Mucosa of rectum (tissue), 2 donors: Measurements from ENCODE around the gene PPIL3.

Experiments used
- H3K27ac ChIP-seq, 2 donors: one replicate each; pipeline ENCODE4 v1.7.0; 2013; ENCODE audit warnings: inconsistent platforms in 2 of 2, low read depth in 2 of 2, low read length in 2 of 2
- H3K27me3 ChIP-seq, 2 donors: one replicate each; pipeline ENCODE4 v1.7.0; 2013; ENCODE audit warnings: low read length in 2 of 2; ENCODE audit not compliant: control insufficient read depth in 2 of 2, insufficient read depth in 2 of 2
- H3K36me3 ChIP-seq, 2 donors: one replicate each; pipeline ENCODE4 v1.7.0; 2013; ENCODE audit warnings: low read length in 2 of 2; ENCODE audit not compliant: control insufficient read depth in 2 of 2, insufficient read depth in 2 of 2
- H3K4me1 ChIP-seq, 2 donors: one replicate each; pipeline ENCODE4 v1.7.0; 2013; ENCODE audit warnings: low read length in 2 of 2, mild to moderate bottlenecking in 1 of 2; ENCODE audit not compliant: control insufficient read depth in 2 of 2, insufficient read depth in 2 of 2
- H3K4me3 ChIP-seq, 2 donors: one replicate each; pipeline ENCODE4 v1.7.0; 2013; ENCODE audit warnings: low read length in 2 of 2
- H3K9ac ChIP-seq, 2 donors: one replicate each; pipeline ENCODE4 v1.7.0; 2013; ENCODE audit warnings: low read length in 2 of 2, low read depth in 1 of 2, mild to moderate bottlenecking in 1 of 2
- H3K9me3 ChIP-seq, 2 donors: one replicate each; pipeline ENCODE4 v1.7.0; 2013; ENCODE audit warnings: low read length in 2 of 2; ENCODE audit not compliant: control insufficient read depth in 2 of 2
- donor health status: healthy.
- donor health status: Normal muscosa, but diverticular disease.

The PPIL3 gene

GRCh38 chr2:200888704-200889625 is at the start of gene PPIL3, which contains the start of gene NIF3L1:
Gene PPIL3, minus strand, starts transcription at chr2:200889077. Its CDS starts 1,462 bp downstream, at chr2:200887615.
Gene NIF3L1, plus strand, starts transcription at chr2:200889371. Its CDS starts 2,573 bp downstream, at chr2:200891944.
- peak within 1 kb of the TSS; percentile 86 to 100 for H3K4me3 ChIP-seq
- H3K27me3 ChIP-seq, result no peaks in the 10 kb centered on the region
- H3K4me1 ChIP-seq, result peaks cover 13% of the 10 kb centered on the region in 2 donors
- peaks cover 3 to 6% of the 10 kb centered on the region in 2 donors for H3K36me3 ChIP-seq
- peak within 1 kb of the TSS; percentile 92 to 99 for H3K27ac ChIP-seq
- H3K9ac ChIP-seq, result peak within 1 kb of the TSS; percentile 86 to 100
- H3K9me3 ChIP-seq, result no peaks in the 10 kb centered on the region

GRCh38 chr2:200930947-200931626 is 42.2 kb upstream of the PPIL3 start:
- H3K9ac ChIP-seq, result no peak overlapping the region
- H3K27ac ChIP-seq, result no peak overlapping the region
- H3K36me3 ChIP-seq, result peaks cover 41 to 55% of the 10 kb centered on the region in 2 donors
- H3K4me3 ChIP-seq, result no peak overlapping the region
- no peaks in the 10 kb centered on the region for H3K4me1 ChIP-seq
- H3K9me3 ChIP-seq, result no peaks in the 10 kb centered on the region
- no peaks in the 10 kb centered on the region for H3K27me3 ChIP-seq

GRCh38 chr2:200929334-200930249 is 40.7 kb upstream of the PPIL3 start:
- no peak overlapping the region for H3K4me3 ChIP-seq
- no peaks in the 10 kb centered on the region for H3K27me3 ChIP-seq
- H3K27ac ChIP-seq, result no peak overlapping the region
- H3K9me3 ChIP-seq, result no peaks in the 10 kb centered on the region
- peaks cover 37 to 44% of the 10 kb centered on the region in 2 donors for H3K36me3 ChIP-seq
- H3K4me1 ChIP-seq, result no peaks in the 10 kb centered on the region
- H3K9ac ChIP-seq, result no peak overlapping the region

- Histone ChIP-seq H3K27me3 (no peaks in the 10 kb centered on the region), H3K36me3 (peaks cover 35 to 46% of the 10 kb centered on the region in 2 donors), H3K27ac (no peak overlapping the region), H3K4me3 (no peak overlapping the region), H3K9ac (no peak overlapping the region), H3K9me3 (no peaks in the 10 kb centered on the region), H3K4me1 (no peaks in the 10 kb centered on the region)
Observed at GRCh38 chr2:200922439-200922838, 33.6 kb upstream of the PPIL3 start.

- H3K4me1 ChIP-seq, result no peaks in the 10 kb centered on the region
- H3K27ac ChIP-seq, result no peak overlapping the region
- H3K9me3 ChIP-seq, result no peaks in the 10 kb centered on the region
- H3K9ac ChIP-seq, result no peak overlapping the region
- H3K4me3 ChIP-seq, result no peak overlapping the region
- peaks cover 33 to 51% of the 10 kb centered on the region in 2 donors for H3K36me3 ChIP-seq
- no peaks in the 10 kb centered on the region for H3K27me3 ChIP-seq
Observed at GRCh38 chr2:200913654-200914053, 24.8 kb upstream of the PPIL3 start.

- H3K9ac ChIP-seq, result no peak overlapping the region
- H3K27ac ChIP-seq, result no peak overlapping the region
- no peaks in the 10 kb centered on the region for H3K4me1 ChIP-seq
- H3K27me3 ChIP-seq, result no peaks in the 10 kb centered on the region
- no peaks in the 10 kb centered on the region for H3K9me3 ChIP-seq
- no peak overlapping the region for H3K4me3 ChIP-seq
- H3K36me3 ChIP-seq, result peaks cover 23 to 49% of the 10 kb centered on the region in 2 donors
Observed at GRCh38 chr2:200909958-200910357, 21.1 kb upstream of the PPIL3 start.

- H3K27ac ChIP-seq, result no peak overlapping the region
- peaks cover 11 to 32% of the 10 kb centered on the region in 2 donors for H3K36me3 ChIP-seq
- no peaks in the 10 kb centered on the region for H3K27me3 ChIP-seq
- no peaks in the 10 kb centered on the region for H3K4me1 ChIP-seq
- H3K4me3 ChIP-seq, result no peak overlapping the region
- no peaks in the 10 kb centered on the region for H3K9me3 ChIP-seq
- H3K9ac ChIP-seq, result no peak overlapping the region
Observed at GRCh38 chr2:200905618-200906296, 16.9 kb upstream of the PPIL3 start.

- H3K9me3 ChIP-seq, result no peaks in the 10 kb centered on the region
- no peaks in the 10 kb centered on the region for H3K27me3 ChIP-seq
- no peak overlapping the region for H3K27ac ChIP-seq
- no peaks in the 10 kb centered on the region for H3K4me1 ChIP-seq
- peaks cover 43 to 56% of the 10 kb centered on the region in 2 donors for H3K36me3 ChIP-seq
- H3K4me3 ChIP-seq, result no peak overlapping the region
- no peak overlapping the region for H3K9ac ChIP-seq
Observed at GRCh38 chr2:200901459-200902072, 12.7 kb upstream of the PPIL3 start.

GRCh38 chr2:200899482-200899881 is 10.6 kb upstream of the PPIL3 start:
- Histone ChIP-seq H3K36me3 (peaks cover 58 to 65% of the 10 kb centered on the region in 2 donors), H3K4me1 (no peaks in the 10 kb centered on the region), H3K4me3 (no peak overlapping the region), H3K27me3 (no peaks in the 10 kb centered on the region), H3K9me3 (no peaks in the 10 kb centered on the region), H3K9ac (no peak overlapping the region), H3K27ac (no peak overlapping the region)
